Body of pancreas (tissue), 4 donors: ENCODE results near the gene TRAPPC13. TPM values are rescaled to one million over a fixed set of nuclear protein-coding genes. Genes with fewer than 3 reads are reported as not detected.
"Not testable (repeated sequence)": the region's sequence is repeated elsewhere in the genome, so short reads cannot be mapped to it uniquely, and the experiment has no call there.

Experiments used
- ATAC-seq: fragments of 150-250 bp; one replicate; pipeline ENCODE4 v1.9.1; 2016
- DNase-seq, 4 donors: peaks; one replicate each; pipeline ENCODE4 v3.0.0-alpha.2; 2019
- H3K27ac ChIP-seq, 4 donors: fragments of 200-600 bp; sonication (generic); 1 replicate in 3 of 4; 2 replicates in 1 of 4; pipeline versions ENCODE4 v1.5.1 to v1.6.1; 2016 to 2019; ENCODE audit warnings: mild to moderate bottlenecking in 1 of 4, mixed read lengths in 1 of 4, moderate library complexity in 1 of 4
- H3K27me3 ChIP-seq, 2 donors: fragments of 200-600 bp; sonication (generic); one replicate each; pipeline ENCODE4 v1.6.0; 2016; ENCODE audit warnings: mild to moderate bottlenecking in 1 of 2
- H3K36me3 ChIP-seq, 2 donors: fragments of 200-600 bp; sonication (generic); replicated peaks in 1 of 2; 2 replicates each; pipeline ENCODE4 v1.5.1; 2016; ENCODE audit warnings: low read depth in 2 of 2; ENCODE audit not compliant: insufficient read depth in 1 of 2
- H3K4me1 ChIP-seq: fragments of 200-600 bp; sonication (generic); one replicate; pipeline ENCODE4 v1.6.0; 2016
- H3K4me3 ChIP-seq, 2 donors: fragments of 200-600 bp; sonication (generic); 1 replicate in 1 of 2; 2 replicates in 1 of 2; pipeline ENCODE4 v1.5.1; 2016 to 2019
- H3K9me3 ChIP-seq, 3 donors: fragments of 200-600 bp; sonication (generic); 1 replicate in 2 of 3; 2 replicates in 1 of 3; pipeline ENCODE4 v1.5.1; 2016
- CTCF ChIP-seq, 7 experiments: fragments of 450-650 bp in 4 of 7; fragments of 200-600 bp in 3 of 7; sonication (generic) in 3 of 7; IDR thresholded peaks; one replicate each; pipeline ENCODE4 v1.5.1; 2016 to 2019; ENCODE audit warnings: antibody characterized with exemption in 7 of 7
- POLR2A ChIP-seq, 3 donors: fragments of 450-650 bp; IDR thresholded peaks; one replicate each; pipeline ENCODE4 v1.6.1; 2016; ENCODE audit warnings: antibody characterized with exemption in 3 of 3, mild to moderate bottlenecking in 2 of 3
- WGBS, 2 donors: methylation state at CpG; one replicate each; pipeline ENCODE4 v1.1.5; 2017; 5-methylcytosine and 5-hydroxymethylcytosine counted together
- intact Hi-C: fragments of 100-400 bp; cut with DNase I; formaldehyde crosslinking; loops from one replicate; pipeline ENCODE4 v1.15.1; 2023
- total RNA-seq, 2 donors: library from RNA; depleted of rRNA; stranded (reverse); fragments of >200 nt; gene quantifications; one replicate each; pipeline ENCODE4 v1.1.0, GENCODE V29; 2016

Gene TRAPPC13, protein sequence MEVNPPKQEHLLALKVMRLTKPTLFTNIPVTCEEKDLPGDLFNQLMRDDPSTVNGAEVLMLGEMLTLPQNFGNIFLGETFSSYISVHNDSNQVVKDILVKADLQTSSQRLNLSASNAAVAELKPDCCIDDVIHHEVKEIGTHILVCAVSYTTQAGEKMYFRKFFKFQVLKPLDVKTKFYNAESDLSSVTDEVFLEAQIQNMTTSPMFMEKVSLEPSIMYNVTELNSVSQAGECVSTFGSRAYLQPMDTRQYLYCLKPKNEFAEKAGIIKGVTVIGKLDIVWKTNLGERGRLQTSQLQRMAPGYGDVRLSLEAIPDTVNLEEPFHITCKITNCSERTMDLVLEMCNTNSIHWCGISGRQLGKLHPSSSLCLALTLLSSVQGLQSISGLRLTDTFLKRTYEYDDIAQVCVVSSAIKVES
- total RNA-seq = 10 to 100 TPM in 1 of 2 donors, 1 to 10 TPM in 1; 5.6 to 10.9 TPM

GRCh38 chr5:65624571-65625555, at the start of gene TRAPPC13, which contains the start of gene SHLD3:
Gene TRAPPC13 (plus strand): TSS chr5:65625027. CDS start chr5:65625061, 34 bp downstream.
Gene SHLD3 (plus strand): TSS chr5:65625027. CDS start chr5:65629588, 4,561 bp downstream.
- Histone ChIP-seq H3K4me3 (peak within 1 kb of the TSS; percentile 80 to 85), H3K9me3 (no peaks in the 10 kb centered on the region), H3K4me1 (peaks cover 30% of the 10 kb centered on the region), H3K27ac (peak within 1 kb of the TSS; percentile 54 to 89 (median 70)), H3K36me3 (no peaks in the 10 kb centered on the region), H3K27me3 (no peaks in the 10 kb centered on the region)
- intact Hi-C loops = no loop called here
- ATAC-seq (peak; percentile 91), DNase-seq (peak; percentile 80 to 91 (median 87))
- 0 to 1% methylated on average over 36 of the region's 36 CpGs for WGBS, 2 donors
- TF ChIP-seq CTCF (IDR thresholded peaks at IDR 0.05) (peak in 4 of 7 experiments; percentile 12 to 32 (median 22)), POLR2A (IDR thresholded peaks at IDR 0.05) (peak in 1 of 3 donors; percentile 21)

GRCh38 chr5:65577141-65577540, 47.7 kb upstream of the TRAPPC13 start:
- intact Hi-C loops = no loop called here
- TF ChIP-seq CTCF (IDR thresholded peaks at IDR 0.05) (no peak), POLR2A (IDR thresholded peaks at IDR 0.05) (no peak)

GRCh38 chr5:65588694-65589093, 36.1 kb upstream of the TRAPPC13 start:
- Histone ChIP-seq H3K9me3 (no peaks in the 10 kb centered on the region), H3K36me3 (peaks cover 0 to 27% of the 10 kb centered on the region in 2 donors), H3K27me3 (no peaks in the 10 kb centered on the region), H3K4me1 (no peaks in the 10 kb centered on the region), H3K27ac (no peak overlapping the region), H3K4me3 (no peak overlapping the region)
- intact Hi-C loops = no loop called here
- DNase-seq (no peak), ATAC-seq (no peak)
- WGBS, 2 donors = 79 to 88% methylated on average over 2 of the region's 2 CpGs
- no peak for TF ChIP-seq CTCF (IDR thresholded peaks at IDR 0.05)
- TF ChIP-seq POLR2A (IDR thresholded peaks at IDR 0.05) = no peak

More at GRCh38 chr5:65577141-65577540, 47.7 kb upstream of the TRAPPC13 start:
- ATAC-seq = no peak
- no peaks in the 10 kb centered on the region for H3K27me3 ChIP-seq
- DNase-seq = no peak
- no peaks in the 10 kb centered on the region for H3K9me3 ChIP-seq
- H3K4me3 ChIP-seq = no peak overlapping the region
- H3K36me3 ChIP-seq = peaks cover 0 to 2% of the 10 kb centered on the region in 2 donors
- no peaks in the 10 kb centered on the region for H3K4me1 ChIP-seq
- H3K27ac ChIP-seq = no peak overlapping the region

- H3K4me1 ChIP-seq, H3K4me3 ChIP-seq, intact Hi-C loops, H3K27me3 ChIP-seq, DNase-seq, H3K27ac ChIP-seq, ATAC-seq, H3K9me3 ChIP-seq: not testable (repeated sequence)
- H3K36me3 ChIP-seq = peaks cover 0 to 11% of the 10 kb centered on the region in 2 donors
- 92 to 100% methylated on average over 1 of the region's 1 CpG for WGBS, 2 donors
These were observed 23.1 kb upstream of the TRAPPC13 start for GRCh38 chr5:65601761-65602160.

DNA sequence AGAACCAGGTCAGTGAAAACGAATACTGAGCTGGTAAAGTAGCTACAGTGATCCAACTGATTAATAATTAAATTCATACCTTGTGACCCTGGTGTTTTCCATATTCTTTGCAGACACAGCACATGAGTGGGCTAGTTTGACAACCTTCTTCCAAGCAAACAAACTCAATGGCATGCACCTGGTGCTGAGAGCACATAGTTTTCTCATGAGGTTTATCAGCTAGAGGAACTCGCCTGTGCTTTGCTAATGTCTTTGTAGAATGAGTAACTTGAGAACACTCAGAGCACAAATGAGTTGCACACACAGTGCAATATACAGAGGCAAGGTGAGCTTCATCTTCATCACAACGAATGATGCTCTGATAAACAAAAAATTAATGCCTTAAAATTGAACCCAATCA, 13.3 kb upstream of the TRAPPC13 start:
- Histone ChIP-seq H3K27me3 (no peaks in the 10 kb centered on the region), H3K4me3 (no peak overlapping the region), H3K4me1 (peaks cover 22% of the 10 kb centered on the region), H3K9me3 (no peaks in the 10 kb centered on the region), H3K27ac (peak overlapping the region; percentile 33 to 70 (median 66)), H3K36me3 (peaks cover 0 to 25% of the 10 kb centered on the region in 2 donors)
- ATAC-seq = peak; percentile 98
- WGBS, 2 donors = 14 to 22% methylated on average over 3 of the region's 3 CpGs
- DNase-seq = peak; percentile 42 to 79 (median 67)
- intact Hi-C loops = no loop called here
- no peak for TF ChIP-seq POLR2A (IDR thresholded peaks at IDR 0.05)
- TF ChIP-seq CTCF (IDR thresholded peaks at IDR 0.05) = no peak
